ENCODE measurements around the gene AUH.

GRCh38 chr9:91383577-91383976, 21.9 kb upstream of the AUH start:
- TF ChIP-seq POLR2AphosphoS5 (IDR thresholded peaks at IDR 0.05; ENCODE audit: borderline replicate concordance, low read depth, low read length) (no peak), EZH2 (IDR thresholded peaks at IDR 0.05) (no peak), FOXP2 (optimal IDR thresholded peaks at IDR 0.05; ENCODE audit: control extremely low read depth, extremely low read length, insufficient read depth) (no peak)
